H7 (cell line): ENCODE measurements around the gene APOL5. TPM values are rescaled to one million over a fixed set of nuclear protein-coding genes. Genes with fewer than 3 reads are reported as not detected.

Experiments used
- DNase-seq: peaks from one replicate; pipeline ENCODE4 v3.0.0; 2012
- H3K27me3 ChIP-seq: 2 replicates; pipeline ENCODE4 v1.6.0; 2011; ENCODE audit warnings: mild to moderate bottlenecking, low read length; ENCODE audit not compliant: control insufficient read depth, insufficient read depth
- H3K36me3 ChIP-seq: replicated peaks from 2 replicates; pipeline ENCODE4 v1.5.1; 2011; ENCODE audit warnings: low read length; ENCODE audit not compliant: control insufficient read depth, insufficient read depth
- H3K4me3 ChIP-seq: 2 replicates; pipeline ENCODE4 v1.5.1; 2011; ENCODE audit warnings: low read depth, mild to moderate bottlenecking, control low read depth, low read length, moderate library complexity; ENCODE audit not compliant: insufficient read depth
- total RNA-seq: library from RNA; depleted of rRNA; stranded (reverse); fragments of >200 nt; shearing (Covaris generic); gene quantifications from 2 replicates; pipeline ENCODE4 v1.2.3, GENCODE V29; 2014; rRNA removed

APOL5 gene
- total RNA-seq, 1 experiment from 2014 or later = not detected

DNA sequence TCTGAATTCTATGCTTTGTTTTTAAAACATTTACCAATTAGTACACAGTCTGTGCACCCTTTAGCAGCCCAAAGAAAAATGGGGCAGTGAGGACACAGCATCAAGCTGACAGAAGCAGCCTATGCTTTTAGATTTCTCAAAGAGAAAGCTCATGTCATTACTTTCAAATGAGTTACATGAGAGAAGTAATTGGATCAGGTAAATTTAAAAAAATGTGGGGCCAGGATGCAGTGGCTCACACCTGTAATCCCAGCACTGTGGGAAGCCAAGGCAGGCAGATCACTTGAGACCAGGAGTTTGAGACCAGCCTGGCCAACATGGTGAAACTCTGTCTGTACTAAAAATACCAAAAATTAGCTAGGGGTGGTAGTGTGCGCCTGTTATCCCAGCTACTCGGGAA, 57.7 kb downstream of the APOL5 start:
- no peak for DNase-seq
- no peaks in the 10 kb centered on the region for H3K27me3 ChIP-seq
- no peaks in the 10 kb centered on the region for H3K36me3 ChIP-seq
- H3K4me3 ChIP-seq = no peak overlapping the region

DNA sequence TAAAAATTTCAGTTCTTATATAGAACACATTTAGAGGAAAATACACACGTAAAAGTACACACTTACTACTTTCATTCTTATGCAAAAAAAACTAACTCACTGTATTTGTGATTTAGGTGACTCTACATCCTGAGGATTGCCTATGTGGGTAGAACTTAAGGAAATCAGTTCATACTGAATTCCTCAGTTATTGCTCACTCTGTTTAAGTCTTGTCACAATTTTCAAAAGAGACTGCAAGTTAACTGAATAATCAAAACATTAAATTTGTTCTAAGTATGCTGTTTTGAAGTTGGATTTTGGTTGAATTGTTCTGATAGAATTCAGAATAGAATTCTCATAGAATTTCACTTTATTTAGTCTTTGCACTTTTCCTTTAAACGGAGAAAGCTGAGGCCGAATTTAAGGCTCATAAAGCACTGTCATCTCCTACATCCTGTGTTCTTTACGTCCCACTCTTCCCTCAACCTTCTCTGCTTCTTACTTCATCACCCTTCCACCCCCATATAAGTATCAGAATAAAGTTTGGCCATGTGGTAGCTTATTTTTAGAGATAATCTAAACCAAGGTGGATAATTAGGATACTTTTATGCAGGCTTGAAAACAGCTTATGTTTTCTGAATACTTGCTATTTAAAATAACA, 59.8 kb downstream of the APOL5 start:
- no peaks in the 10 kb centered on the region for H3K36me3 ChIP-seq
- no peak for DNase-seq
- no peak overlapping the region for H3K4me3 ChIP-seq
- H3K27me3 ChIP-seq = no peaks in the 10 kb centered on the region

Other genes starting within 250 kb of the APOL5 start
- 0.76 and 1.3 TPM in 2 replicates for gene RASD2, start 177.0 kb upstream of the APOL5 start, total RNA-seq
- gene MB, start 100.5 kb upstream of the APOL5 start, total RNA-seq = 0.35 and 0.70 TPM in 2 replicates
- gene APOL6, start 69.4 kb upstream of the APOL5 start, total RNA-seq = 0.03 and 0.07 TPM in 2 replicates